Measurements from ENCODE around the gene GRM8.

- no peak for TF ChIP-seq REST (IDR thresholded peaks at IDR 0.05; ENCODE audit: low read depth)
- no peak for TF ChIP-seq TCF12 (IDR thresholded peaks at IDR 0.05; ENCODE audit: low read depth)
- no peak for TF ChIP-seq TAF1 (IDR thresholded peaks at IDR 0.05; ENCODE audit: low read depth)
- no peak for TF ChIP-seq FOXM1 (IDR thresholded peaks at IDR 0.05; ENCODE audit: borderline replicate concordance, low read depth)
- no peak for TF ChIP-seq CREB1 (IDR thresholded peaks at IDR 0.05; ENCODE audit: low read depth)
- no peak for TF ChIP-seq CEBPB (IDR thresholded peaks at IDR 0.05)
- TF ChIP-seq EGR1 (IDR thresholded peaks at IDR 0.05) = no peak
- no peak for TF ChIP-seq RAD21 (IDR thresholded peaks at IDR 0.05; ENCODE audit: low read depth)
Measured at GRCh38 chr7:126716321-126716720, 536.4 kb downstream of the GRM8 start.

Measured in Ishikawa (cell line).